Activated naive CD8-positive, alpha-beta T cell treated with anti-CD3 and anti-CD28 coated beads, Interleukin-2, amount 10 ng/mL, durations not matched to agents 7 days and 5 days (primary cell): Measurements from ENCODE around the gene ATP10A. TPM values are rescaled to one million over a fixed set of nuclear protein-coding genes. Genes with fewer than 3 reads are reported as not detected.
"Not testable (repeated sequence)": the region's sequence is repeated elsewhere in the genome, so short reads cannot be mapped to it uniquely, and the experiment has no call there.

Experiments
- ATAC-seq: fragments of 150-1000 bp; cut with Tn5 transposase; one replicate; pipeline ENCODE4 v1.10.0; 2021; ENCODE audit warnings: low read depth, moderate library complexity
- POLR2A ChIA-PET: fragments of 350-600 bp; sonication (Branson Sonifier 250); formaldehyde crosslinking; loops from one replicate; lab custom pipeline; 2021; ENCODE audit warnings: antibody characterized with exemption; lab: Charles Lee
- DNase-seq: peaks from one replicate; pipeline ENCODE4 v3.0.0; 2021
- H3K27ac Mint-ChIP-seq: one replicate; pipeline ENCODE4 v1.8.0; 2022; ENCODE audit warnings: mild to moderate bottlenecking, mixed read lengths
- H3K27me3 Mint-ChIP-seq: one replicate; pipeline ENCODE4 v1.8.0; 2022; ENCODE audit warnings: mild to moderate bottlenecking, moderate library complexity, mixed read lengths
- H3K36me3 Mint-ChIP-seq: one replicate; pipeline ENCODE4 v1.8.0; 2021; ENCODE audit warnings: mild to moderate bottlenecking, mixed read lengths
- H3K4me1 Mint-ChIP-seq: one replicate; pipeline ENCODE4 v1.8.0; 2021; ENCODE audit warnings: mixed read lengths
- H3K4me3 Mint-ChIP-seq: one replicate; pipeline ENCODE4 v1.8.0; 2022; ENCODE audit warnings: mild to moderate bottlenecking, moderate library complexity, mixed read lengths
- H3K9me3 Mint-ChIP-seq: one replicate; pipeline ENCODE4 v1.8.0; 2021; ENCODE audit warnings: mixed read lengths
- total RNA-seq, 2 experiments: library from RNA; stranded (reverse); gene quantifications; one replicate each; pipeline ENCODE4 v1.2.3, GENCODE V29; 2021

ATP10A gene
- total RNA-seq, 2 experiments from 2014 or later, result 57.9 to 60.3 TPM

DNA sequence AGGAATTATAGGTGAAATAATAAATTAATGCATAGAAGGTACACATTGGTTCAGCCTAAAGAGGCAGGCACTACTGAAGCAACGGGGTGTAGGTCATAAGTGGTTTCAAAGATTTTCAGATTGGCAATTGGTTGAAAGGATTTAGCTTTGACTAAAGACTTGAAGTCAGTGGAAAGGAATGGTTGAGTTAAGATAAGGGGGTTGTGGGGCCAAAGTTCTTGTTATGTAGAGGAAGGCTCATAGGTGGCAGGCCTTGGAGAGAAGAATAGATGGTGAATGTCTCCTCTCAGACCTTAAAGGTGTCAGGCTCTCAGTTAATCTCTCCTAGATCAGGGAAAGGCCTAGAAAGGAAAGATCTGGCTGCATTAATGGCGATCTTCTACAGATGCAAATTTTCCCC lies 209.8 kb downstream of the ATP10A start:
- Mint-ChIP-seq H3K27me3 (peaks cover 4% of the 10 kb centered on the region), H3K4me1 (no peaks in the 10 kb centered on the region), H3K27ac (no peak overlapping the region), H3K9me3 (no peaks in the 10 kb centered on the region), H3K4me3 (no peak overlapping the region), H3K36me3 (no peaks in the 10 kb centered on the region)
- ATAC-seq (no peak), DNase-seq (no peak)
- POLR2A ChIA-PET, result no interaction called here

- H3K4me1 Mint-ChIP-seq, result no peaks in the 10 kb centered on the region
- POLR2A ChIA-PET, result no interaction called here
- no peaks in the 10 kb centered on the region for H3K9me3 Mint-ChIP-seq
- ATAC-seq (no peak), DNase-seq (no peak)
- no peak overlapping the region for H3K4me3 Mint-ChIP-seq
- H3K36me3 Mint-ChIP-seq, result no peaks in the 10 kb centered on the region
- peaks cover 4% of the 10 kb centered on the region for H3K27me3 Mint-ChIP-seq
- no peak overlapping the region for H3K27ac Mint-ChIP-seq
These were observed 210.4 kb downstream of the ATP10A start for GRCh38 chr15:25652704-25653103.

- DNase-seq (no peak), ATAC-seq (no peak)
- Mint-ChIP-seq H3K4me1 (no peaks in the 10 kb centered on the region), H3K9me3 (no peaks in the 10 kb centered on the region), H3K27me3 (peaks cover 5% of the 10 kb centered on the region), H3K36me3 (no peaks in the 10 kb centered on the region), H3K27ac (no peak overlapping the region), H3K4me3 (no peak overlapping the region)
- POLR2A ChIA-PET, result no interaction called here
These were observed 213.7 kb downstream of the ATP10A start for GRCh38 chr15:25649390-25649789.

GRCh38 chr15:25643120-25643519 lies 220.0 kb downstream of the ATP10A start:
- H3K36me3 Mint-ChIP-seq, result no peaks in the 10 kb centered on the region
- ATAC-seq (no peak), DNase-seq (no peak)
- H3K9me3 Mint-ChIP-seq, result no peaks in the 10 kb centered on the region
- POLR2A ChIA-PET, result no interaction called here
- no peak overlapping the region for H3K4me3 Mint-ChIP-seq
- peaks cover 19% of the 10 kb centered on the region for H3K27me3 Mint-ChIP-seq
- H3K27ac Mint-ChIP-seq, result no peak overlapping the region
- H3K4me1 Mint-ChIP-seq, result no peaks in the 10 kb centered on the region

DNA sequence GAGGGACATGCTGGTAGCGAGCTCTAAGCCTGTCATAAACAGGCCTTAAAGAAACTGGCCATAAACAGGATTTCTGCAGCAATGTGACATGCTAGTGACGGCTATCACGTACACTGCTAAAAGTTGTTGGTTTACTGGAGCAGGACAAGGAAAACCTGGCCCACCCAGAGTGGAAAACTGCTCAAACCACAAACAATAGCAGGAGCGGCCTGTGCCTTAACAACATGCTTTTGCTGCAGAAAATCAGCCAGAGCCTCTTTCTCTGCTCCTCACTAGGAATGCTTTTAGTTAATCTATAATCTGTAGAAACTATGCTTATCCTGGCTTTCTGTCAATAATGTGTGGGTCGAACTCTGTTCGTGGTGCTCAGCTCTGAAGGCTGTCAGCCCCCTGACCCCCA lies 221.4 kb downstream of the ATP10A start:
- no peaks in the 10 kb centered on the region for H3K36me3 Mint-ChIP-seq

GRCh38 chr15:25641361-25641760 lies 221.8 kb downstream of the ATP10A start:
- ATAC-seq (no peak), DNase-seq (no peak)
- Mint-ChIP-seq H3K9me3 (no peaks in the 10 kb centered on the region), H3K27ac (no peak overlapping the region), H3K27me3 (peaks cover 24% of the 10 kb centered on the region), H3K4me3 (no peak overlapping the region), H3K4me1 (no peaks in the 10 kb centered on the region), H3K36me3 (no peaks in the 10 kb centered on the region)
- POLR2A ChIA-PET, result no interaction called here

More for the DNA sequence above, 221.4 kb downstream of the ATP10A start:
- Mint-ChIP-seq H3K4me1 (no peaks in the 10 kb centered on the region), H3K4me3 (no peak overlapping the region), H3K9me3 (no peaks in the 10 kb centered on the region), H3K27me3 (peaks cover 21% of the 10 kb centered on the region), H3K27ac (no peak overlapping the region)
- DNase-seq (no peak), ATAC-seq (no peak)
- POLR2A ChIA-PET, result no interaction called here

DNA sequence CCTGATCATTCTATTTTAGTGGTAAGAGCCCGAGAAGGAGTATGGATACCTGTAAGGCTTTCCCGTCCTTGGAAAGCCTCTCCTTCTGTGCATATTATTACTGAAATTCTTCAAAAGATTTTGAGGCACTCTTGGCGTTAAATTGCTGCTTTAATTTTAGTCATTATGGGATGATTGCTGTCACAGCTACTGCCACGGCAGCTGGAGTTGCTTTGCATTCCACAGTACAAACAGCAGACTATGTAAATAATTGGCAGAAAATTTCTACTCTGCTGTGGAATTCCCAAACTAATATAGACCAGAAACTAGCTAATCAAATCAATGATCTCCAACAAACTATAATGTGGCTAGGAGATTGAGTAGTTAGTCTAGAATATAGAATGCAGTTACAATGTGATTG lies 222.2 kb downstream of the ATP10A start:
- DNase-seq, ATAC-seq, H3K36me3 Mint-ChIP-seq, POLR2A ChIA-PET, H3K4me1 Mint-ChIP-seq, H3K4me3 Mint-ChIP-seq, H3K9me3 Mint-ChIP-seq, H3K27ac Mint-ChIP-seq: not testable (repeated sequence)
- peaks cover 25% of the 10 kb centered on the region for H3K27me3 Mint-ChIP-seq

- ATAC-seq, result no peak
- POLR2A ChIA-PET, result no interaction called here
- Mint-ChIP-seq H3K4me1 (no peaks in the 10 kb centered on the region), H3K4me3 (no peak overlapping the region), H3K9me3 (no peaks in the 10 kb centered on the region), H3K36me3 (no peaks in the 10 kb centered on the region), H3K27ac (no peak overlapping the region), H3K27me3 (peaks cover 25% of the 10 kb centered on the region)
- no peak for DNase-seq
These were observed 222.7 kb downstream of the ATP10A start for GRCh38 chr15:25640381-25640780.

DNA sequence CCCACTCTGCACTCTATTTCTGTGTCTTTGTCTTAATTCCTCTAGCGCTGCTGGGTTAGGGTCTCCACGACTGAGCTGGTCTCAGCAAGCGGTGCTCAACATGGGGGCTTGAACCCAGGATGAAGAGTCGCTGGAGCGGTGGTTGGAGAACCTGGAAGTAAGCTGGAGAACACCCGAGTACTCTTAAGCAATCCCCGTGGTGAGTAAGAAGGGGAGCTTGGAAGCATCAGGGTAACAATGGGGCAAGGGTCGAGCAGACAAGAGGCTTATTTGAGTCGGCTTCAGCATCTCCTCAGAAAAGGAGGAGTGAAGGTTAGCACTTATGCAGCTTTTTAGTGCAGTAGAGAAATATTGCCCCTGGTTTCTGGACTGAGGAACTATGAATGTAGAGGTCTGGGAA lies 226.6 kb downstream of the ATP10A start:
- ATAC-seq, H3K4me1 Mint-ChIP-seq, DNase-seq, H3K27ac Mint-ChIP-seq, H3K4me3 Mint-ChIP-seq, H3K36me3 Mint-ChIP-seq, POLR2A ChIA-PET, H3K9me3 Mint-ChIP-seq: not testable (repeated sequence)
- peaks cover 14% of the 10 kb centered on the region for H3K27me3 Mint-ChIP-seq

DNA sequence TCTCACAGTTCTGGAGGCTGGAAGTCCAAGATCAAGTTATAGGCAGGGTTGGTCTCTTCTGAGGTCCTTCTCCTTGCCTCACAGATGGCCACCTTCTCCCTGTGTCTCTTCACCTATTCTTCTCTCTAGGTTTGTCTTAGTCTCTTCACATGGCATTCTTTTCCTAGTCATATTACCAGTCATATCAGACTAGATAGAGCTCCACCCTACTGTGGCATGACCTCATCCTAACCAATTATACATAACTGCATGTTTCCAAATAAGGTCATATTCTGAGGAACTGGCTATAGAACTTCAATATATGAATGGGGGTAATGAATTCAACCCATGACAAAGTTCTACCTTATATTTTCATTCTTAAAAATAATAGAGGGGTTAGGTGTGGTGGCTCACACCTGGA lies 227.9 kb downstream of the ATP10A start:
- Mint-ChIP-seq H3K27ac (no peak overlapping the region), H3K27me3 (peaks cover 11% of the 10 kb centered on the region), H3K4me1 (no peaks in the 10 kb centered on the region), H3K9me3 (no peaks in the 10 kb centered on the region), H3K36me3 (no peaks in the 10 kb centered on the region), H3K4me3 (no peak overlapping the region)
- ATAC-seq, result no peak
- DNase-seq, result no peak
- POLR2A ChIA-PET, result no interaction called here

DNA sequence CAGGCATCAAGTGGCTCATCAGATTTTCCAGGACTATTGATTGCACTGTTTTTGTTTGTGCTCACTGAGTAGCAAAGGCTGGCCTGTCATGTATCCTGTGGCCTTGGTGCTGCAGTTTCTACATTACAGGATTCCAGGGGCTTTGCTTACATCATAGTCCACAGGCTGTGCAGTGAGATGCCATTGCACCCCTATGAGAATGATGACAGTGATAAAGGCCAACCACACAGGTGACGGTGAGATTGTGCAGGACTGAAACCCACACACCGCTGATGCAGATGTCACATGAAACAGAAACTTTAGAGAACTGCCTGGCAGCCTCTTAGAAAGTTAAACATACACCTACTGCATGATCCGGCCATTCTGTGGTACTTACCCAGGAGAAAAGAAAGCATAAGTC lies 229.3 kb downstream of the ATP10A start:
- H3K36me3 Mint-ChIP-seq, result no peaks in the 10 kb centered on the region
- POLR2A ChIA-PET, result no interaction called here
- peaks cover 8% of the 10 kb centered on the region for H3K27me3 Mint-ChIP-seq
- no peak overlapping the region for H3K4me3 Mint-ChIP-seq
- H3K9me3 Mint-ChIP-seq, result no peaks in the 10 kb centered on the region
- ATAC-seq (no peak), DNase-seq (no peak)
- H3K27ac Mint-ChIP-seq, result no peak overlapping the region
- no peaks in the 10 kb centered on the region for H3K4me1 Mint-ChIP-seq

DNA sequence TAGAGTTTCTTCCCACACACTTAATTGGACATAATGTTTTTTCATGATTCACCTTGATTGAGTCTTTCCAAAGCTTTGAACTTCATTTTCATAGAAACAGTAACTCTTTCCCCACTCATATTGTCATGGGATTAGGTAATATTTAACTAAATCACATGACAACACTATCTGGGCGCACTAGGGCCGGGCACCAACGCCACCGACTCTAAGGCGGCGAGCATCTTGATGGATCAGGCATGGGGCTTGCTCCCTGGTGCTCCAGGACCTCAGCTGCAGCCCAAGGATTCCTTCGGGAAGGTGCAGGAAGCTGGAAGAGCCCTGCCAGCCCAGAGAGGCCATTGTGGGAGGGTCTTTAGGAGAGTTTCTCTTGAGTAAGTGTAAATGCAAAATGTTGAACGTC lies 231.2 kb downstream of the ATP10A start:
- Mint-ChIP-seq H3K36me3 (no peaks in the 10 kb centered on the region), H3K4me1 (no peaks in the 10 kb centered on the region), H3K4me3 (no peak overlapping the region), H3K27me3 (peaks cover 9% of the 10 kb centered on the region), H3K27ac (no peak overlapping the region), H3K9me3 (no peaks in the 10 kb centered on the region)
- POLR2A ChIA-PET, result interaction anchor here (0.7 kb wide), 1 partner anchor 293 kb away, joined by 3 read pairs; no protein-coding TSS in a partner anchor
- no peak for ATAC-seq
- DNase-seq, result no peak
